ENCODE data around the gene EFCC1.

DNA sequence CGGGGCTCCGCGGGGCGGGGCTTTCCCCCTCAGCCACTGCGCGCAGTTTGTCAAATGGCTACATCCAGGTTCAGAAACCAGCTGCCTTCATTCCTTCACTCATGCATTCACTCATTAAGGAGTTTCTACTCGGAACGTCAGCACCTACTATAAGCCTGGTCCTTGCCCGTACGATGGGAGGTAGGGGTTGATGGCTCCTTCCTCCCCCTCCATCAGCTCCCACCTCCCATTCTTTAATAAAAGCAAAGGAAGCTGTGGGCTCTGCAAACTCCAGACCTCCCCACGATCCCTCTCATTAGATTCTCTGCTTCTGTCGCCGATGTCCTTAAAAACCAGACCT lies 7.0 kb upstream of the EFCC1 start:
- TF ChIP-seq, protein P1, sequence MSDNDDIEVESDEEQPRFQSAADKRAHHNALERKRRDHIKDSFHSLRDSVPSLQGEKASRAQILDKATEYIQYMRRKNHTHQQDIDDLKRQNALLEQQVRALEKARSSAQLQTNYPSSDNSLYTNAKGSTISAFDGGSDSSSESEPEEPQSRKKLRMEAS (IDR thresholded peaks at IDR 0.05), result no peak
- TF ChIP-seq REST (IDR thresholded peaks at IDR 0.05; ENCODE audit: low read depth) (no peak), RAD21 (IDR thresholded peaks at IDR 0.05; ENCODE audit: low read depth) (no peak), CTCF (IDR thresholded peaks at IDR 0.05 in 2 of 3, conservative IDR thresholded peaks at IDR 0.05 in 1 of 3; ENCODE audit: borderline replicate concordance in 1 of 3, insufficient read depth in 1 of 3, low read depth in 2 of 3, low read length in 2 of 3) (no peak)
